GM12874 (cell line): ENCODE measurements around the gene CNP.

Source experiments
- TF ChIP-seq, protein P1 (sequence below): IDR thresholded peaks from 2 replicates; pipeline ENCODE4 v1.5.1; 2011; ENCODE audit warnings: low read depth, mild to moderate bottlenecking, control low read depth, low read length, moderate library complexity; ENCODE audit not compliant: insufficient read depth

CNP gene

GRCh38 chr17:41976142-41976768 lies 9.7 kb downstream of the CNP start:
- TF ChIP-seq, protein P1, sequence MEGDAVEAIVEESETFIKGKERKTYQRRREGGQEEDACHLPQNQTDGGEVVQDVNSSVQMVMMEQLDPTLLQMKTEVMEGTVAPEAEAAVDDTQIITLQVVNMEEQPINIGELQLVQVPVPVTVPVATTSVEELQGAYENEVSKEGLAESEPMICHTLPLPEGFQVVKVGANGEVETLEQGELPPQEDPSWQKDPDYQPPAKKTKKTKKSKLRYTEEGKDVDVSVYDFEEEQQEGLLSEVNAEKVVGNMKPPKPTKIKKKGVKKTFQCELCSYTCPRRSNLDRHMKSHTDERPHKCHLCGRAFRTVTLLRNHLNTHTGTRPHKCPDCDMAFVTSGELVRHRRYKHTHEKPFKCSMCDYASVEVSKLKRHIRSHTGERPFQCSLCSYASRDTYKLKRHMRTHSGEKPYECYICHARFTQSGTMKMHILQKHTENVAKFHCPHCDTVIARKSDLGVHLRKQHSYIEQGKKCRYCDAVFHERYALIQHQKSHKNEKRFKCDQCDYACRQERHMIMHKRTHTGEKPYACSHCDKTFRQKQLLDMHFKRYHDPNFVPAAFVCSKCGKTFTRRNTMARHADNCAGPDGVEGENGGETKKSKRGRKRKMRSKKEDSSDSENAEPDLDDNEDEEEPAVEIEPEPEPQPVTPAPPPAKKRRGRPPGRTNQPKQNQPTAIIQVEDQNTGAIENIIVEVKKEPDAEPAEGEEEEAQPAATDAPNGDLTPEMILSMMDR: no peak

DNA sequence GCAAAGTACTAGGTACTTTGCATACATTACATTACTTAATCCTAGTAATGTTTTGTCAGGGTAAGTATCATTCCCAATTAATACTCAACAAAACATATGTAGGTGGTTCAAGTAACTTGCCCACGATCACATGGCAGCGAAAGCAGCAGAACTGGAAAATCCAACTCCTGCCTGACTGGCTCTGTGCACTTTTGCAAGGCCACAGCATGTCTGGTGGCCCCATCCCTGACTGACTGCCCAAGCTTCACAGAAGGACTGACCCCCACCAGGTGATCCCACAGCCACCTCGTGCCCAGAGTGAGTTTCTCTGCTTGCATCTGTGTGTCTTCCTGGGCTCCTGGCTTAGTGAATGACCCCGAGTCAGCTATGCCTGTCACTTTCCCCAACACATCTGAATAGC lies 11.4 kb downstream of the CNP start:
- TF ChIP-seq, protein P1: no peak

GRCh38 chr17:41982026-41982760 lies 15.6 kb downstream of the CNP start:
- TF ChIP-seq, protein P1: no peak

- TF ChIP-seq, protein P1: no peak
Measured at GRCh38 chr17:41984454-41984853, 17.9 kb downstream of the CNP start.

GRCh38 chr17:41985919-41986318 lies 19.3 kb downstream of the CNP start:
- TF ChIP-seq, protein P1: no peak

- TF ChIP-seq, protein P1: no peak
Measured at GRCh38 chr17:41986634-41987033, 20.0 kb downstream of the CNP start.

DNA sequence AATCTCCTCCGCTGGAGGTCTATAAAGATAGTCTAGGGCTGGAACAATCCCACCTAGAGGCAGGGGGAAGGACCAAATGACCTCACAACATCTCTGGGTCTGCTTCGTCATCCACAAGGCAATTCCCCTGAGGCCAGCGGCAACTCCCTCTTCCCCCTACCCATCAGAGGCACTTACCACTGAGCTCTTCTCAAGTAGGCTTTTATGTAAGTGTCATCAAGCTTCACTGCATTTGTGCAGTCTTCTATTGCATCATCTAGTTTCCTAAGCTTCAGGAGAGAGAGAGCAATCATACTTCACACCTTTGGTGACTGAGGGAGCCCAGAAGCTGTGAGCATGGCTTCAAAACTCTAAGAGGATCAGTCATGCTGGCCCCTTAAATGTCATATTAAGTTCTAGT lies 21.0 kb downstream of the CNP start:
- TF ChIP-seq, protein P1: no peak
